Sigmoid colon (tissue), 7 donors: Measurements from ENCODE around the gene LHFPL2. TPM values are rescaled to one million over a fixed set of nuclear protein-coding genes. Genes with fewer than 3 reads are reported as not detected.
A peak's percentile ranks its signal among the peaks of the same experiment; 100 is the strongest.

ENCODE experiments used
- DNase-seq: peaks from one replicate; pipeline ENCODE4 v3.0.0-alpha.2; 2019
- H3K27ac ChIP-seq, 4 donors: fragments of 200-600 bp; sonication (generic); one replicate each; pipeline ENCODE4 v1.5.1; 2016 to 2019; ENCODE audit warnings: mild to moderate bottlenecking in 1 of 4
- H3K27me3 ChIP-seq, 3 donors: fragments of 200-600 bp; sonication (generic); one replicate each; pipeline ENCODE4 v1.5.1; 2019; ENCODE audit warnings: mild to moderate bottlenecking in 1 of 3
- H3K36me3 ChIP-seq, 4 donors: fragments of 200-600 bp; sonication (generic); one replicate each; pipeline ENCODE4 v1.5.1; 2016 to 2019
- H3K4me1 ChIP-seq, 4 donors: fragments of 200-600 bp; sonication (generic); one replicate each; pipeline ENCODE4 v1.5.1; 2017 to 2019
- H3K4me3 ChIP-seq, 4 donors: fragments of 200-600 bp; sonication (generic); one replicate each; pipeline ENCODE4 v1.5.1; 2017 to 2019; ENCODE audit warnings: mild to moderate bottlenecking in 2 of 4, moderate library complexity in 1 of 4
- H3K9me3 ChIP-seq, 4 donors: fragments of 200-600 bp in 3 of 4; sonication (generic) in 3 of 4; one replicate each; pipeline versions ENCODE4 v1.5.1 to v1.6.1; 2013 to 2019
- EP300 ChIP-seq, 4 donors: sonication (generic); formaldehyde crosslinking; IDR thresholded peaks; one replicate each; pipeline ENCODE4 v1.6.1; 2017; ENCODE audit warnings: antibody characterized with exemption in 4 of 4
- POLR2A ChIP-seq, 2 donors: fragments of 450-650 bp; IDR thresholded peaks; one replicate each; pipeline ENCODE4 v1.6.1; 2016; ENCODE audit warnings: antibody characterized with exemption in 2 of 2, mild to moderate bottlenecking in 2 of 2, moderate library complexity in 2 of 2
- POLR2AphosphoS5 ChIP-seq, 4 donors: sonication (generic); formaldehyde crosslinking; IDR thresholded peaks; one replicate each; pipeline ENCODE4 v1.6.1; 2017; ENCODE audit warnings: antibody characterized with exemption in 4 of 4
- WGBS, 2 donors: extraction: QIAGEN DNeasy Blood & Tissue Kit; methylation state at CpG; one replicate each; pipeline ENCODE4 v1.1.7; 2013; 5-methylcytosine and 5-hydroxymethylcytosine counted together
- intact Hi-C: fragments of 100-400 bp; cut with DNase I; formaldehyde crosslinking; loops from one replicate; pipeline ENCODE4 v1.15.1; 2023
- polyA plus RNA-seq, 3 donors: library from polyadenylated mRNA; stranded (reverse); fragments of 200-250 nt; gene quantifications; one replicate each; pipeline ENCODE4 v1.2.3, GENCODE V29; 2013
- total RNA-seq, 4 donors: library from RNA; depleted of rRNA; stranded (reverse); fragments of >200 nt; gene quantifications; one replicate each; pipeline ENCODE4 v1.1.0, GENCODE V29; 2016
- TF ChIP-seq, protein P1 (sequence below), 4 experiments: fragments of 450-650 bp in 3 of 4; fragments of 200-600 bp in 1 of 4; IDR thresholded peaks; one replicate each; pipeline ENCODE4 v1.5.1; 2016 to 2019; ENCODE audit warnings: antibody characterized with exemption in 4 of 4, mild to moderate bottlenecking in 3 of 4, moderate library complexity in 2 of 4
- donor health status: healthy with polysubstance abuse.
- donor health status: Bipolar disorder and iron deficiency.
- donor health status: healthy.

Gene LHFPL2
- total and polyA plus RNA-seq, 7 donors, result 10.8 to 34.9 (median 21.4) TPM

DNA sequence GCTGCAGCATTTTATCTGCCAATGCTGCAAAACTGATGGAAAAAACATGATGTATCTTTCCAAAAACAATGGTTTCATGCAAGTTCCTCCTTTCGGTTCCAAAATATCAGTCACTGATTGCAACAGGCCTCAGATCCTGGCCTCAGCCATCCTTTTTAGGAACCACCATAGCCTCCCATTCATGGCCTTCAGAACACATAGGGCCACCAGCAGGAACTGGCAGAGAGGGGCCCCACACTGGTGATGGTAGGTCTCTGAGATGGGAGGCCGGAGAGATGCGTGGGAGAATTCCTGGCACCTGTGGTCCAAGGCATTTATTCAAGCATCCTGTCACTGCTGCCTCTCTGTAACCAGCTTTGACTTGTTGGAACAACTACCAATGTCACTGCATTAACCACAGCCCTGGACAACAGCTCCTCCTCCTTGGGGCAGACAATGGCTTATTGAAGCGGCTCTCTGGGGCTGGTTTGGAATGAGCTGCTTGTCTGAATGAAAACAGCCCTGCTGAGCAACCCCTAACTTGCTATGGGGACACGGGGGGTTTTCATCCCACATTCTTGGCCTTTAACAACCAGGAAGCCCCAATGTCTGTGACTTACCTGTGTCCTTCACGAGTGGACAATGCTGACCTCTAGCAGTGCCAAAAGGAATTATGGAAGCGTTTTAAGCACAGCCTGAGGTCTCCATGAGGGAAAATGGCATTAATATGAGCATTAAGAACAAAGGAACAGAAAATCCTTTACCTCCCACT, 108.1 kb downstream of the LHFPL2 start:
- DNase-seq, result peak; percentile 75
- H3K4me3 ChIP-seq, result no peak overlapping the region
- peak overlapping the region; percentile 26 to 66 (median 48) for H3K27ac ChIP-seq
- no peaks in the 10 kb centered on the region for H3K36me3 ChIP-seq
- H3K27me3 ChIP-seq, result no peaks in the 10 kb centered on the region
- intact Hi-C loops, result loop anchor here (10.0 kb wide), 1 partner anchor 224 kb away; no protein-coding TSS in a partner anchor
- H3K4me1 ChIP-seq, result peaks cover 0 to 62% (median 39%) of the 10 kb centered on the region in 4 donors
- no peaks in the 10 kb centered on the region for H3K9me3 ChIP-seq
- TF ChIP-seq POLR2AphosphoS5 (IDR thresholded peaks at IDR 0.05) (peak; percentile 9 to 47 (median 34)), POLR2A (IDR thresholded peaks at IDR 0.05) (no peak)
- WGBS, 2 donors, result 86 to 91% methylated on average over 7 of the region's 7 CpGs

DNA sequence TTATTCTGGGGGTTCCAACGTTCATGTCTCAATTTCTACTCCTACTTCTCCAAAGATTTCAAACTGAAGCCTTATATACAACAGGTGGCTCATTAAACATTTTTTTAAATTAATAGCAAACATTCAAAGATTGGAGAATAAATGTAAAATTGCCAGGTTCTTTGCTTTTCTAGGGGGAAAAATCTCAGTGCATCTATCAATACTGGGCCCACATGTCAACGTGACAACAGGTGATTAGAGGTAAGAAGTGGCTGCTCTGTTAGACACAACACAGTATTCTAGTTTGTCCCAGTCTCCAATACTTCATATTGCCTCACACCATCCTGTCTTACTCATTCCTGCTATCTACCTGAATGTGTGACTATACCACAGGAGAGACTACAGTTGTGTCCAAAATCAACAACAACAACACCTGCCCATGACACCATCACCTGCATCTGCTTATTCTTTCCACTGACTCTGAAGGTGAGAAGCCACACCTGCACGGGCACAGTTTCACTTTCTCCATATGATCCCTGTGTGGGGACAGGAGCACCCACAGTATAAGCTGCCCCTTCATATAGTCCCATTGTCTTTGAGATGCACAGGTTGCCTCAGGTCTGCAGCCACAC, 110.2 kb downstream of the LHFPL2 start:
- peak; percentile 40 for DNase-seq
- intact Hi-C loops, result loop anchor here (2.0 kb wide), 1 partner anchor 110 kb away; the partner anchor contains the start of gene LHFPL2
- H3K27ac ChIP-seq, result peak overlapping the region in 1 of 4 donors; percentile 66
- no peak overlapping the region for H3K4me3 ChIP-seq
- peaks cover 0 to 71% (median 46%) of the 10 kb centered on the region in 4 donors for H3K4me1 ChIP-seq
- 68 to 74% methylated on average over 3 of the region's 3 CpGs for WGBS, 2 donors
- TF ChIP-seq, protein P1, sequence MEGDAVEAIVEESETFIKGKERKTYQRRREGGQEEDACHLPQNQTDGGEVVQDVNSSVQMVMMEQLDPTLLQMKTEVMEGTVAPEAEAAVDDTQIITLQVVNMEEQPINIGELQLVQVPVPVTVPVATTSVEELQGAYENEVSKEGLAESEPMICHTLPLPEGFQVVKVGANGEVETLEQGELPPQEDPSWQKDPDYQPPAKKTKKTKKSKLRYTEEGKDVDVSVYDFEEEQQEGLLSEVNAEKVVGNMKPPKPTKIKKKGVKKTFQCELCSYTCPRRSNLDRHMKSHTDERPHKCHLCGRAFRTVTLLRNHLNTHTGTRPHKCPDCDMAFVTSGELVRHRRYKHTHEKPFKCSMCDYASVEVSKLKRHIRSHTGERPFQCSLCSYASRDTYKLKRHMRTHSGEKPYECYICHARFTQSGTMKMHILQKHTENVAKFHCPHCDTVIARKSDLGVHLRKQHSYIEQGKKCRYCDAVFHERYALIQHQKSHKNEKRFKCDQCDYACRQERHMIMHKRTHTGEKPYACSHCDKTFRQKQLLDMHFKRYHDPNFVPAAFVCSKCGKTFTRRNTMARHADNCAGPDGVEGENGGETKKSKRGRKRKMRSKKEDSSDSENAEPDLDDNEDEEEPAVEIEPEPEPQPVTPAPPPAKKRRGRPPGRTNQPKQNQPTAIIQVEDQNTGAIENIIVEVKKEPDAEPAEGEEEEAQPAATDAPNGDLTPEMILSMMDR (IDR thresholded peaks at IDR 0.05), result no peak
- TF ChIP-seq POLR2AphosphoS5 (IDR thresholded peaks at IDR 0.05) (no peak), EP300 (IDR thresholded peaks at IDR 0.05) (no peak), POLR2A (IDR thresholded peaks at IDR 0.05) (no peak)
- no peaks in the 10 kb centered on the region for H3K27me3 ChIP-seq
- no peaks in the 10 kb centered on the region for H3K9me3 ChIP-seq
- H3K36me3 ChIP-seq, result no peaks in the 10 kb centered on the region

DNA sequence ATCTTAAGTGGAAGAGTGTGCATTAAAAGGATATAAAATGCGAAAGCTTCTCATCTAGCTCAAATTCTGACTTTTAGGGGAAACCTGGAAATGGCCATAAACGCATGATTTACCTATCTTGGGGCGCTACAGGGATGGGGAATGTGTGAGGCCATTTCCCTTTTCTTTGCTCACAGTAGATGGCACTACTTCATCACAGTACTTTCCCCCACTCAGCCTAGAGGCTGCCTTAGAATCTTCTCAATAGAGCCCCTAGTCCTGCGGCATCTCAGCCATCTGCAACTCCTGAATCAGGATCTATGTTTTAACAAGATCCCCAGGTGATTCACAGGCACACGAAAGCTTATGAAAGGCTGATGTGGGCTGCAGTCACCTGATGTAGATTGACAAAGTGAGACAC, 110.8 kb downstream of the LHFPL2 start:
- no peaks in the 10 kb centered on the region for H3K9me3 ChIP-seq
- H3K27me3 ChIP-seq, result no peaks in the 10 kb centered on the region
- no peaks in the 10 kb centered on the region for H3K36me3 ChIP-seq
- peak overlapping the region in 1 of 4 donors; percentile 66 for H3K27ac ChIP-seq
- peak; percentile 70 for DNase-seq
- TF ChIP-seq, protein P1 (IDR thresholded peaks at IDR 0.05), result peak; percentile 43 to 68 (median 52)
- no peak for TF ChIP-seq POLR2A (IDR thresholded peaks at IDR 0.05)
- peaks cover 0 to 71% (median 46%) of the 10 kb centered on the region in 4 donors for H3K4me1 ChIP-seq
- 53 to 68% methylated on average over 5 of the region's 5 CpGs for WGBS, 2 donors
- intact Hi-C loops, result loop anchor here (2.0 kb wide), 2 partner anchors 111 to 427 kb away; partner anchors contain the start of gene LHFPL2
- no peak overlapping the region for H3K4me3 ChIP-seq

DNA sequence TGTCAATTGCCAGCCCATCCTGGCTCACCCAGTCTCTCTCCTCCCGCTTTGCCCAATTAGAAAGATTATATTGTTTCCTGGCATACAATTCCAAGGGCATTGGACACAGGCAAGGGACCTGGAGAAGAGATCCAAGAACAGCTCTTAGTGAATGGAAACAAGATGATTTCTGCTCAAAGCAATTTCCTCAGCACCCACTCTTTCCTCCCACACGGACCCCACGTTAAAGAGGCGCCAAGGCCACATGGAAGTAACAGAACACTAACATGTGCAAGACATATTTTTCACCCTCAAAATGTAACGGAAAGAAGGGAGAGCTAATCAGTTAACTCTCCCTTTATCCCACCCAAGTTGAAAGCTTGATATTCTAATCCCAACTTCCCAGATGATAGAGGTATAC, 111.2 kb downstream of the LHFPL2 start:
- H3K27me3 ChIP-seq, result no peaks in the 10 kb centered on the region
- H3K36me3 ChIP-seq, result no peaks in the 10 kb centered on the region
- H3K27ac ChIP-seq, result peak overlapping the region in 1 of 4 donors; percentile 66
- peak; percentile 11 for DNase-seq
- H3K4me3 ChIP-seq, result no peak overlapping the region
- no peaks in the 10 kb centered on the region for H3K9me3 ChIP-seq
- no peak for TF ChIP-seq EP300 (IDR thresholded peaks at IDR 0.05)
- TF ChIP-seq POLR2AphosphoS5 (IDR thresholded peaks at IDR 0.05), result no peak
- TF ChIP-seq POLR2A (IDR thresholded peaks at IDR 0.05), result no peak
- TF ChIP-seq, protein P1 (IDR thresholded peaks at IDR 0.05), result no peak
- intact Hi-C loops, result loop anchor here (2.0 kb wide), 1 partner anchor 427 kb away; no protein-coding TSS in a partner anchor
- H3K4me1 ChIP-seq, result peaks cover 0 to 68% (median 44%) of the 10 kb centered on the region in 4 donors
- WGBS, 2 donors, result 81 to 91% methylated on average over 5 of the region's 5 CpGs

DNA sequence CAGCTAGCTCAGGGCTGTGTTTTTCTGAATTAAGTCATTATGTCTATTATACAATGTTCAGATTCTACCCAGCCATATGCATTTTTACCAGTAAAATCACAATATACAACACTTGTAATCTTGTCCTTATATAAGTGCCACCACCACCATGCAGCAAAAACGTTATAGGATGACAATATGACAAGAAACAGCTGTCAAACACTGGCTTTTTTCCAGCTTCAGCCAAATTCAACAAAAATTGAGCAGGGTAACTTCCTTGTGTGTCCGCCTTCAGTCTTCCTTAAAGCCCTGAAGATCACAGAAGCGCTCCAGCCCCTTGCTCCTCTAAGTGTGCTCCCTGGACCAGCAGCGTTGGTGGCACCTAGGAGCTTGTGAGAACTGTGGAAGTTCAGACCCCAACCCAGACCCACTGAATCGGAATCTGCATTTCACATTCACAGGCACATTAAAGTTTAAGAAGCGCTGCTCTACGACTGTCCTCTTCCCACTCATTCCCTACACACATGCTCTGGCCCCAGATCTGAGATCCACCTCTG, 111.8 kb downstream of the LHFPL2 start:
- intact Hi-C loops, result loop anchor here (2.0 kb wide), 1 partner anchor 428 kb away; no protein-coding TSS in a partner anchor
- Histone ChIP-seq H3K27ac (peak overlapping the region in 1 of 4 donors; percentile 66), H3K4me1 (peaks cover 0 to 62% (median 41%) of the 10 kb centered on the region in 4 donors), H3K27me3 (no peaks in the 10 kb centered on the region), H3K4me3 (no peak overlapping the region), H3K9me3 (no peaks in the 10 kb centered on the region), H3K36me3 (no peaks in the 10 kb centered on the region)
- DNase-seq, result peak; percentile 59
- 81 to 86% methylated on average over 7 of the region's 7 CpGs for WGBS, 2 donors
- TF ChIP-seq, protein P1 (IDR thresholded peaks at IDR 0.05), result no peak
- TF ChIP-seq POLR2AphosphoS5 (IDR thresholded peaks at IDR 0.05), result no peak
- TF ChIP-seq EP300 (IDR thresholded peaks at IDR 0.05), result no peak
- TF ChIP-seq POLR2A (IDR thresholded peaks at IDR 0.05), result no peak
